GM19035 (cell line): ENCODE measurements around the gene PTPRC.

Experiments used
- ATAC-seq: cut with Tn5 transposase; IDR thresholded peaks from one replicate; pipeline ENCODE4 v1.9.1; 2021; ENCODE audit not compliant: unreplicated experiment

The PTPRC gene

DNA sequence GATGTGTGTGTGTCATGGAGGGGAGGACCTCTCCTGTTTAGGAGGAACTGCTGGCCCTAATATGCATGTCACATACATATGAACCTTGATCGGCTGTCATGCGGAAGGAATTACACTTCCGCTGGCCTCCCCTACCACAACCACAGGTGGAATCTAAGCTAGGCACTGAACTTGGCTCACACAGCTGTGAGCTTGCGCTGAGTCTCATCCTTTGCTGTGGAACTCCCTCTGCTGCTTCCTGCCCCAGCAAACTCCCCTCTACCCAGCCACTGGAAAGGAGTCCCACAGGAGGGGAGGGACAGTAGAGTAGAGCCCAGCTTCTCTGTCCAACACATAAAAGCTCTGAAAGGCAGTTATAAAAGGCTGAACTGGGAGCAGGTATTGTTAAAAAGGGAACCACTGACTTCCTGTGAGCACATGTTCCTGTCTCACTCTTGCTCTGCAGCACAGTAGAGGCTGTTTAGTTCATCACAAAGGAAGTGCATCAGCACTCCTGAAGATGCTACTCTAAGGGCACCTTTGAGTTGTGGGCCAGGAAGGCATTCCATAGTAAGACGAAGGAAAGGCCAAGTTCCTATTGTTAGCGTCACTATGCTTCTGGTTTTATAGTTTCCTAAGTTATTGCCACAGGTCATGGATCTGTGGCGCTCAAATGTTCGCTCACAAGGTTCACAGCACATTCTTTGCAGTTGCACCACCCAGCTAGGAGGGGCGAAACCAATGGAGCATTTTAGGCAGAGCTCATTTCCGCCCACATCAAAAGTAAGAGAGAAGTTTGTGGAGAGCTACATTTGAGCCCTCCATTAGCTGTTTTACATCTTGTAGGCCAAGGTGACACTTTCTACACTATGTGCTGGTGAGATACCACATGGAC, 17.7 kb upstream of the PTPRC start:
- peak; percentile 66 for ATAC-seq

DNA sequence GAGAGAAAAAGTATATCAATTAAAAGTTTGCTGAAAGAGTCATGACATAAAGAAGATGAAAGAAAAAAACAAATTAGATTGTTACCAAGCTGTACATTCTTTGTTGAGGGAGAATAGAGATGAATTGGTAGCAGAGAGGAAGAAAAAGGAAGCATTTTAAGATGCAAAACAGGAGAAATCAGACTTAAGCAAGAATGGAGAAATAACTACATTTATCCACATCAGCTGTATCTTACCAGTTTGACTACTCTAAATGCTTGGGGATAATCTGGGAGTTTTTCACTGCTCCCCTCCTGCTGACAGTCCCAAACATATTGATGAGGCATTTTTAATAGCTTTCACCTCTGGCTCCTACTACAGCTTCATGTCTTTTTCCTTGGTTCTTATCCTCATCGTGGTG, 16.8 kb upstream of the PTPRC start:
- no peak for ATAC-seq

DNA sequence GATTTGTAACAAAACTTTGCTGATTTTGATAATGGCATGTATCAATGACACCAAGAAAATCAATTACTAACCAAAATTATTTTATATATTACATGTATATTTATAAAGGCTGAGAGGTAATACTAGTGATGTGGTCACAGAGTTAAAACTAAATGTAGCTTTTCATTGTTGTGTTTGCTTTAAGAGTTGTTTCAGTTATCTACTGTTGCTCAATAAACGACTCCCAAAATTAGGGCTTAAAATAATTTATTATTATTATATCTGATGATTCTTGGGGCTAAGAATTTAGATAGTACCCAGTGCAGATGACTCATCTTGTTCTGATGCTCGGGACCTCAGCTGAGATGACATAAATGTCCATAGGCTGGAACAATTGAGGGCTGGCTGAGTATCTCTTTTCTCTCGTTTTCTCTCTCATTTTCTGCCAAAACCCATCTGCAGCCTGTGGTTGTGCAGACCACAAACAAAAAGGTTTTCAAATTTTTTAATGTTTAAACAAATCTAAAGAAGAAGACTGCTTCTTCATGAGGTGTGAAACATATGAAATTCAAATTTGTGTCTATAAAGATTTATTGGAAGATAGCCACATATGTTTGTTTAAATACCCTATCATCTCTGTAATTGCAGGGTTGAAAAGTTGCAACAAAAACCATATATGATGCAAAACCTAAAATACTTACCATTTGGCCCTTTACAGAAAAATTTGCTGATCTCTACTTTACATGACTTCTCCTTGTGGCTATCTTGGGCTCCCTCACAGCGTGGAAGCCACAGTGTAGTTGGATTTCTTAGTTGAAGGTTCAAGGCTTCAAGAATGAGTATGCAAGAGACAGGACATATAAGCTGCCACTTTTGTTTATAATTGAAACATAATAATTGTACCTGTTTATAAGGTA, 14.8 kb upstream of the PTPRC start:
- peak; percentile 24 for ATAC-seq

DNA sequence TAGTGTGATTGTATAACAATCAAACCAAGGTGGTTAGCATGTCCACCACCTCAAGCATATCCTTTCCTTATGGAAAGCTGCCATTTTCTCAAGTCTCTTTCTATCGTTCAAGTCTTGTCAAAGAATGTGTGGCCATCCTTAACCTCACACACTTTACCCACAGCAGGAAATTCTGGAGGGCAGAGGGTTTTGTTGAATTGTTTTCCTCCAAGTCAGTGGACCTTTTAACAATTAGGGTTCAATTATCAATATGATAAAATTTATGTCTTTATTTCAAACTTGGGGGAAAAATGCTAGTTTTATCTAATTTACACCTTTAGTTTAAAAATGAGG, 14.2 kb upstream of the PTPRC start:
- ATAC-seq = no peak

DNA sequence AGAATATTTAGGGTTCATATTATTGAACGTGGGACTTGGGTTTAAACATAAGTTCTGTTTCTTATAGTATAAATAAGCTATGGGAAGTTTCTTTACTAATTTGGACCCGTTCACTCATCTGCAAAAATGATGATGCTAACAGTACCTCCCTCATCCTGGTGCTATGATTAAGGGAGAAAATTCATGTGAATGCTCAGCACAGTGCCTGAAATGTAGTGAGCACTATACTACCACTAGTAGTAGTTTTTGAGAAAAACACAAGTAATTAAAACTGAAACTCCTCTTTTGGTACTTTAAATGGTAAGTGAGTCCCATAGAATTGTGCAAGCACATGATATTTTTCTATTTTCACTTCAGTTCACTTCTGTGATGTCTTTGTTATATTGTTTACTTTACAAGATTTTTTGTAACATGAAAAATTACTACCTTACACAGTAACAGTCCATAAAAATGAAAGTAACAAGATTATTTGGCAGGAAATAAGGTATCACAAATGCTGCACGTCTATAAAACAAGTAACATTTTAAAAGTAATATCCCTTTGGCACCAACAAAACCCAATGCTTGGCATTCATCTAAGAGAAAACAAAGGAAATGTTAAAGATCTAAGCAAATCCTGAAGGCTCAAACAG, 11.3 kb upstream of the PTPRC start:
- ATAC-seq = no peak

DNA sequence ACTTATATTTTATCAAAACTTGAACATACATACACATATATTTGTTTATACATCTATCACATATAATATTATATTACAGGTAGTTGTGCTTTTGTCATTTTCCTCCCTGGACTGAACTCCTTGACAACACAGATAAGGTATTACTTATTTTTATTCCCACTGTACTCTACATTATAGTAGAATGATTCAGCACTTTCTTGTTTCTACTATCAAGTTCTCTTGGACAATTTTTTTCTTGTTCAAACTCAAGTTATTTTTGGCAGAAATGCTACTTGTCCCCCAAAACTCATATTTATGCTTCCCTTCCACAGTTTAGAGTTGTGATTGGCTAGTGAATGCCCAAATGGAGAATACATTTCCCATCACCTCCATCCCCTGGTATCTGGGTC, 10.8 kb upstream of the PTPRC start:
- no peak for ATAC-seq

DNA sequence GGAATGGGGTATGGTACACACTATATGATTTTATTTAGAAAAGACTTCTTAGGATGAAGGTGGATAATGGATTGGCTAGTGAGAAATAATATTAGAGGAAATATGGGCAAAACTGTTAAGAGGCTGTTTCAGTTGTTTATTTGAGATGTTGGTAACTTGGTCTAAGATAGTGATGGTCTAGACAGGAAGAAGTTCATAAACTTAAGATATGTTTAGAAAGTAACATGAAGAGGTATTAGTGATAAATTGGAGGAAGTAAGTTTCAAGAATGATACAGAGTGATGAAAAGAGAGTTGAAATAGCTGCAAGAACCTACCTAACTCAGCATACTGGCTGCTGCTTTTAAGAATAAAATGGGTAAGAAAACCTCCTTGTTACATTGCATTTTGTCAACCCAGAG, 9.2 kb upstream of the PTPRC start:
- no peak for ATAC-seq

DNA sequence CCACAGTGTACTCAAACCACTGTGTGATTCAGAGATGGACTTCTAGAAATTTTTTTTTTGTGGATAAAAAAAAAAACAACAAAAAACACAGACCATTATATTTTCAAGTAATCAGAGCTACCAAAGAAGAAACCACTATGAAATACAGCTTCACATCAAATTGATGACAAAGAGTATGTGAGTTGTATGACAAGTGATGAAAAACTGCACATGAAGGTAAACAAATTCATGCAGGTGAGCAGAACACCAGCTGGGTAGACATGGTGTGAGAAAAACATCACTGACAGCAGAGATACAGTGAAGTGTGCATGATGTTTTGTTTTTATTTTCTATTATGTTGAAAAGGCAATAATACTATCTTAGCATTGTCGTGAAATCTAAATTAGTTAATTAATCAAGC, 8.0 kb upstream of the PTPRC start:
- ATAC-seq = no peak

DNA sequence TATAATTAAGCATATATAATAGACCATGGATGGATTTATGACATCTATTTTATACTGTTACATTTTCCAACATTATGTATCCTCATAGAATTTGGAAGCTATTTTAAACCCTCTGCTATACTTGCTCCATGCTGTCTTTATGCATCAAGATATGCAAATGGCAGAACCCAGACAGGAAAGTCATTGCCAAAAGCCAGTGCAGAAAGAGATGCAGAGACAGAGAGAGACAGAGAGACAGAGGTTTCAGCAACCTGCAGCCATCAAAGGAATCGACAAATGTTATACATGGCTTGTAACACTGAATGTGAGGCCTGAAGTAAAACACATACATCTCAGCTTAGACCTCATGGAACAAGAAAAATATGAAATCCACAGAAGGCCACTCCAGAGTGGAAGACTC, 7.5 kb upstream of the PTPRC start:
- ATAC-seq = no peak

DNA sequence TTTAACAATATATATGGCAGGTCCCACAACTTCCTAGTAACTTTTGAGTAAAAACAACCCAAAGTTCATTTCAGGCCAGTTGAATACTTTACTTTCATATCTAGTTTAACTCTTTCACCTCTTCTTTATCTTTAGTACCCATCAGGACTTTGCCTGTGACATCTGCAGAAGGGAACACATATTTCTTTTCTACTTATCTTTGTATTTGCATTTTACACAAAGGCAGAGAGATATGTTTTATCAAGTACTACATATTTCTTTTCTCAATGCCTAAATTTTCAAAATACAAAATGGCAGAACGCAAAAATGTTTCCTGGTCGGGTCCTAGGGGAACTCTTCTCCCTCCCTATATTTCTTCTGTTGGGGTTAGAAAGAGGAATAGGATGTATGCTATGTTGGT, 6.8 kb upstream of the PTPRC start:
- no peak for ATAC-seq

DNA sequence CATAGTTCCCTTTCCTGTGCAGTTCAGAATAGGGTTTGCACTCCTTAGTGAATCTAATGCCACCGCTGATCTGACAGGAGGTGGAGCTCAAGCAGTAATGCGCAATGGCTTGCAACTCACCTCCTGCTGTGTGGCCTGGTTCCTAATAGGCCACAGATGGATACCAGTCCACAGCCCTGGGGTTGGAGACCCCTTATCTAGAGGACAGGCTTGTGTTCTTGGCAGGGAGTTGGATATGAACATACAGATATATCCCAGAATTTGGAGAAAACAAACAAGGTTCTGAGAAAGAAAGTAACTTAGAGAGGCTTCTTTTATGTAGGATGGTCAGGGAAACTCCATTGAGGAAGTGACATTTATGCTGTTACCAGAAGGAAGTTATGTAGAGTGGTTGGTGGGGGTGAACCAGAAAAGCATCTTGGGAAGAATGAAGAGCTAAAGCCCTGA, 5.1 kb upstream of the PTPRC start:
- ATAC-seq = no peak

DNA sequence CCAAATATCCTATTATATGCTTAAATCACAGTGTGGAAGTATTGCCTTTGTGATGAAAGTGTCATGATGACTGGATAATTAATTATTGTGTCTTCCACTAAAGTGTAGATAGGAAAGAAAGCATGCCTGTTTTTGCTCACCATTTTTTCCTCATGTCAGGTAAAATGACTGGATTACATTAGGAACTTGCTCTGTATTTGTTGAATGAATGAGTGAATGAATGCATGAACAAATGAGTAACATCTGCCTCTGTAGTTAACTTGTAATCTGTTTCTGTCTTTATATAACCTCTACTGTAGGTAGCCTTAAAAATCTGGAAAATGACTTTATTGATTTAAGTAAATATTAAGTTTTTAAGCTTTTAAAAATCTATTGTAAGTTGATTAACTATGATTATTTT, 2.9 kb upstream of the PTPRC start:
- ATAC-seq = no peak

DNA sequence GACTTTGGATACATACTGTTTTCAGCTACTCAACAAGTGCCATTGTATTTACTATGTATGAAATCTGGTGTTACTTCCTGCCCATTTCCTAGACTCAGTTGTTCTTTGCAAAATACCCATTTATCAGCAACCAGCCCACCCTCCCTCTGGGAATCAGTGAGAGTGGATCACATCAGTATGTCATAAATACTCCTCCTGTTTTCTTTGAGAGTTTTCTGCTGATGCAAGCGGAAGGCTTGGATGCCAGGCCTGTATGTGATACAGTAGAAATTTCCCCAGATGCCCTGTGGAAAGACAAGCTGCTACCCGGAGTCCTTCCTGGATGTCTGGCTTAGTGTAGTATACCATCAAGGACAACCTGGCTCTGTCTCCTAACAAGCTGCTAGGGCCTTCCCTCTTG, 2.4 kb upstream of the PTPRC start:
- ATAC-seq = no peak

DNA sequence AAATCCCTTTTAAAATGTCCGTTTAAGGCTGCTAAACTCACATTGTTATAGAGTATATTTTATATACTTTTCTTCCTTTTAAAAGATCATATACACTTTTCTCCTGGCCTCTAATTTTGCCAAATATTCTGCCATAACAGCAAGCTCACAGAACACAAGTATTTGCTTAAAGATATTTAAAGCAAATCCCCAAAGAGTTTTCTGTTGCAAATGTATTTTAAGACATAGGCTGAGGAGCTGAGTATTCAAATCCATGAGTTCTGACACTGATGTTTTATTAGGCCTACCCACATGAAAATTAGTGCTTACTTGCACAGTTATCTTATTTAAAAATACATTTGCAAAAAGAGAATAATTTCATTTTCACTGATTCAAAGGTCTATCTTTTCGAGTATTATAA, 1.7 kb upstream of the PTPRC start:
- ATAC-seq = no peak

DNA sequence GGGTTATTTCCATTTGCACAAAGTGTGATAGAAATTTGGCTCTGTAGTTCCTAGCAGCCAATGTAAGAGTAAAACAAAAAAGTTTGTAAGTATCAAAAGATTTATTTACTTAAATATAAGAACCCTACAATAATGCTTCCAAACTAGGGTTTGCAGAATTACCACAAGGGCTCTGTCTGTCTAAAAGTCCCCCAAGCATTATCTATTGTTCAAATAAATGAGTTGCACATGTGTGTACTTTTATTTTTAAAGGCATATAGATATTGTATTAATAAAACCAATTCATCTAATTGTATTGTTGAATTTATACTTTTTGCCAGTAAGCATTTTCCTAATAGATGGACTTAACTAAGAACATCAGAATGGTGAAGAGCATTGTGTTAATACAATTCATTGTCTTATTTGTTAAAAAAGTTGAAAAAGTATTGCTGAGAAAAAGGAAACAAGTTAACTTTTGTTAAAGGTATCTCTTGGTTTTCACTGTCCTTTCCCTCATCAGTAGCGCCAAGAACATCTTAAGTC, 863 bp upstream of the PTPRC start:
- ATAC-seq = no peak

DNA sequence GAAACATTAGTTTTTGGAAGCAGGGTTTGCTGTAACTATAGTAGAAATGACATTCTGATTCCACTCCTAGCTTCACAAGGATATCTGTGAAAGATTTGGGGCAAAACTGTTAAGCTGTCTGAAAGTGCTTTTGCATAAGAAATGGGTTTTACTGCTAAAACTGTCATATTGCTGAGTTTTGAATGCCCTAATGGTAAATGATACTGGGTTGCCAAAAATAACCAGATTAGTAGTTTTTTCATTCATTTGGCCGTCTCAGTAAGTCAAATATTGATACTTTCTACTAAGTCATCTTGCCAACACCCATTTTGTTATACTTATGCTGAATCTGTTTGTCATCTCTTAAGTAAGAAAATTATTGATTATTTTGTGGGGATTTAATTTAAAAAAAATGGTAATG, 399 bp upstream of the PTPRC start:
- ATAC-seq = peak; percentile 25

DNA sequence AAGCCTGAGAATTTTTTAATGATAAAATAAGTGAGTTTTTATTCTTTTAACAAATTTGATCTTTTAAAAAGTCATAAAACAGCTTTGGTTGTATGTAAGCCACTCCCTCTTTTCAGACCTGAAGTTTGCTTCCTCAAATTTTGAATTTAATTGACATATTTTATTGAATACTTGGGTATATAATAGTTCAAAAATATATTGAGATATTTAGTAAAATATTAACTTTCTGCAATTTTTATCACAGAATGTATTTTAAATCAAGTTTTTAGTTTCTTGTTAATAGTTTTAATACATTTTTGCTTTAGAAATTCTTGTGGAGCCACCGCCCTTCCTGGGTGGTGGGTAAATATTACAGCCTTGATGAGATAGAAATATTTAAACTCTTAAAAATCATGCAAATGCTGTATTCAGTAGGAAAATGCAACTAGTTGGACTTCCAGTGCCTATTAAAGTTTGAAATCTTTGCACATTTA, 867 bp downstream of the PTPRC start:
- ATAC-seq = no peak

DNA sequence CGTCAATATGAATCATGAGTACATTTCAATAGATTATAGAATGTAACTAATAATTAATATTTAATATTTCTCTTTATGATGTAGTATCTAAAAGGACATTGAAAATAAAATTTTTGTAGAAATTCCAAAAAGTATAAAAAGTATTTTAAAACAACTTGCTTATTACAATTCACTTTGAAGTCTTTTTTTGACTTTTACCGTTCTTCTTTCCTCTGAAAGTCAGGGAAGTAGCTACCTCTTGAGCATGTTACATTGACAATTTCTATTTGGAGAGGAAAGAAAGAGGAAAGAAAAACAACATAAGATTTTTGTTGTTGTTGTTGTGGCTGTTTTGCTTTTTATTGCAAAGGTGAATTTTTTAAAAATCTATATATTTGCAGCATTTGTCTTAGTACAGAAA, 1.3 kb downstream of the PTPRC start:
- no peak for ATAC-seq

DNA sequence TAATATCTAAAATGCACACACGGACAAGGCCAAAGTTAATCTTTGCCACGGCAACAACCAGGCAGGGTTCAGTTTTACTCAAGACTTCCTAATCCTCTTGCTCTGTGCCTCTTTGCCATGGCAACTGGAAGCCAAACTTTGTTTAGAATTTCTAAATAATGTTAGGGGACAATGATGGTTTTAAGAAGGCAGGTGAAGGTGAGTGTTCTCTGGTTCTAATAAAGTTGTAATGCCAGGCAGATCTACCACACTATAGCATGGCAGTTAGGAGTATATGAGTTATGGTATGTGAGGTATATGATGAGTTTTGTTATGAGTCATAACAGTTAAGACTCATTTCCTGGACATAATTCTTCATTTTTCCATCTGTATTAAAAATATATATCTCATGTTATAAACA, 2.7 kb downstream of the PTPRC start:
- ATAC-seq = peak; percentile 43

DNA sequence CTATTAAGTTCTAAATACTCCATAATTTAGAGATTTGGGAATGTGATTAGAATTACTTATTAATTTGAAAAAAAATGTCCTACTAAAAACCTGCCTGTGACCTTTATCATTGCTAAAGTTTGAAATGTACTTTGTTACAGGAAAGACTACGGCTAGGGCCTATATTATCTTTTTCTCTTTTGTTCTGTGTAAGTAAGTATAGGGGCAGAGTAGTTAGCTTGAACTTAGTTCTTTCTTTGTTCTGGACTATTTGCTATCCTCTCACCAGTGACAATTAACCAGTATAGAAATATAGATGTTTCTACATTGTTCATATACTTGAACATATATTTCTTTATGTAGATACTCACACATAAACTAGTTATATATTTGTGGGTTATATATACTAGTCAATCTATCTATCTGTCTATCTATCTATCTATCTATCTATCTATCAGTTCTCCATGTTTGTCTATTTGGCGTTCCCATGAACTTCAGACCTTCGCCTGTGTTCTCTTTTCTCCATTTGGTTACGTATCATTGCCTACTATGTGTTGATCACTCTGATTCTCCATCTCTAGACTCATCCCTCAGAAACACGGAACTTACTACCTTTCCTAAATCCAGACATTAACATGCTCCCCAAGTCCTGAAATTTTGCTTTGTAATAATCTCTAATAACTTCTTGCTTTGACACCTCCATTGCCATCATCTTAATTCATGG, 3.3 kb downstream of the PTPRC start:
- no peak for ATAC-seq

DNA sequence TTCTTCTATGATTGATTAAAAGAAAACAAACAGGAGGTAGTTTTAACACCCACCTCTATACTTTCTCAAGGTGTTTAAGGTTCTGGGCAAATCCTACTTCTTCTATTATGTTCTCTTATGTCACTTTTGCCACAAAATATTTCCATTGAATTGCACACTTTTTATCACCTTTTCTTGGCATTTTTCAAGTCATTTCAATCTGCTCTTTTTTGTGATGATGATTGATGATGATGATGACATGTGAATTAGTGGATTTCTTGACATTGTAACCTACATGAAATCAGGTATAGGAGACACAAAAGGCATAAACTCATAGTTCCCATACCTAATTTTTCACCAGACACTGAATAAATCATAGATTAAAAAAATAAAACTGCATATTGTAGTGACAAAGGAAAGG, 4.1 kb downstream of the PTPRC start:
- ATAC-seq = no peak
